Neural cell (in vitro differentiated cells): ENCODE measurements around the gene MBD2. TPM values are rescaled to one million over a fixed set of nuclear protein-coding genes. Genes with fewer than 3 reads are reported as not detected.

Experiments used
- H2AFZ ChIP-seq: fragments of 200-600, 300-800 bp; sonication (generic), shearing (Covaris generic); 2 replicates; pipeline ENCODE4 v1.6.0; 2014; ENCODE audit warnings: low read depth, mild to moderate bottlenecking, antibody characterized with exemption, low read length, moderate library complexity
- H3F3A ChIP-seq: fragments of 200-600 bp; shearing (Covaris generic); 2 replicates; pipeline ENCODE4 v1.6.1; 2016; ENCODE audit warnings: mild to moderate bottlenecking, moderate library complexity, mixed read lengths, antibody characterized with exemption, low read length; ENCODE audit not compliant: insufficient read depth, poor library complexity, severe bottlenecking
- H3K27ac ChIP-seq: fragments of 200-600, 300-800 bp; sonication (generic), shearing (Covaris generic); 2 replicates; pipeline ENCODE4 v1.5.1; 2014; ENCODE audit warnings: mild to moderate bottlenecking, low read length, moderate library complexity
- H3K27me3 ChIP-seq: fragments of 300-800, 200-600 bp; sonication (generic), shearing (Covaris generic); 2 replicates; pipeline ENCODE4 v1.6.0; 2014; ENCODE audit warnings: mild to moderate bottlenecking, low read depth, low read length, moderate library complexity; ENCODE audit not compliant: insufficient read depth
- H3K36me3 ChIP-seq: fragments of 300-800, 200-600 bp; sonication (generic), shearing (Covaris generic); 2 replicates; pipeline ENCODE4 v1.5.1; 2014; ENCODE audit warnings: mild to moderate bottlenecking, antibody characterized with exemption, low read length, moderate library complexity; ENCODE audit not compliant: insufficient read depth
- H3K4me2 ChIP-seq: fragments of 300-800, 200-600 bp; sonication (generic), shearing (Covaris generic); 2 replicates; pipeline ENCODE4 v1.6.0; 2014; ENCODE audit warnings: mild to moderate bottlenecking, low read length
- H3K4me3 ChIP-seq: fragments of 300-800, 200-600 bp; sonication (generic), shearing (Covaris generic); 2 replicates; pipeline ENCODE4 v1.5.1; 2014; ENCODE audit warnings: mild to moderate bottlenecking, low read length, moderate library complexity
- H3K79me2 ChIP-seq: fragments of 200-600 bp; shearing (Covaris generic); replicated peaks from 2 replicates; pipeline ENCODE4 v1.6.0; 2014; ENCODE audit warnings: mild to moderate bottlenecking, low read length, moderate library complexity; ENCODE audit not compliant: insufficient read depth
- H3K9ac ChIP-seq: fragments of 300-800, 200-600 bp; sonication (generic), shearing (Covaris generic); 2 replicates; pipeline ENCODE4 v1.6.1; 2016; ENCODE audit warnings: mild to moderate bottlenecking, low read length, mixed read lengths
- H3K9me2 ChIP-seq: fragments of 200-600 bp; shearing (Covaris generic); 2 replicates; pipeline ENCODE4 v1.6.1; 2016; ENCODE audit warnings: mild to moderate bottlenecking, low read length, mixed read lengths; ENCODE audit not compliant: insufficient read depth
- H3K9me3 ChIP-seq: fragments of 200-600, 300-800 bp; sonication (generic), shearing (Covaris generic); 2 replicates; pipeline ENCODE4 v1.6.1; 2016; ENCODE audit warnings: mild to moderate bottlenecking, mixed run types, low read length, moderate library complexity, mixed read lengths
- H4K20me1 ChIP-seq: fragments of 200-600 bp; shearing (Covaris generic); 2 replicates; pipeline ENCODE4 v1.6.1; 2016; ENCODE audit warnings: mild to moderate bottlenecking, mixed run types; ENCODE audit not compliant: insufficient read depth
- EP300 ChIP-seq: fragments of 450-650 bp; conservative IDR thresholded peaks from 2 replicates; pipeline ENCODE4 v1.6.1; 2014; ENCODE audit warnings: antibody characterized with exemption, mild to moderate bottlenecking, moderate library complexity; ENCODE audit not compliant: poor library complexity, severe bottlenecking
- EZH2 ChIP-seq: fragments of 200-600, 300-800 bp; shearing (Covaris generic), sonication (generic); IDR thresholded peaks from 2 replicates; pipeline ENCODE4 v1.6.1; 2014; ENCODE audit warnings: antibody characterized with exemption, low read length, borderline replicate concordance, mild to moderate bottlenecking; ENCODE audit not compliant: insufficient read depth, poor library complexity, severe bottlenecking
- MXI1 ChIP-seq: fragments of 450-650 bp; conservative IDR thresholded peaks from 2 replicates; pipeline ENCODE4 v1.6.1; 2014; ENCODE audit warnings: antibody characterized with exemption, mild to moderate bottlenecking; ENCODE audit not compliant: poor library complexity, severe bottlenecking
- POLR2AphosphoS5 ChIP-seq: IDR thresholded peaks from 2 replicates; pipeline ENCODE4 v1.6.1; 2012
- RAD21 ChIP-seq: fragments of 450-650 bp; conservative IDR thresholded peaks from 2 replicates; pipeline ENCODE4 v1.6.1; 2014; ENCODE audit warnings: antibody characterized with exemption, mild to moderate bottlenecking, moderate library complexity
- SMC3 ChIP-seq: fragments of 450-650 bp; conservative IDR thresholded peaks from 2 replicates; pipeline ENCODE4 v1.6.1; 2014; ENCODE audit warnings: antibody characterized with exemption, mild to moderate bottlenecking, moderate library complexity; ENCODE audit not compliant: poor library complexity
- TAF1 ChIP-seq: IDR thresholded peaks from 2 replicates; pipeline ENCODE4 v1.6.1; 2012; ENCODE audit warnings: low read depth
- polyA plus RNA-seq: library from polyadenylated mRNA; depleted of rRNA; stranded (reverse); fragments of >200 nt; gene quantifications from 2 replicates; pipeline ENCODE4 v1.2.3, GENCODE V29; 2014
- TF ChIP-seq, protein P1 (sequence below): IDR thresholded peaks from 2 replicates; pipeline ENCODE4 v1.6.1; 2012; ENCODE audit warnings: borderline replicate concordance
- TF ChIP-seq, protein P2 (sequence below): fragments of 450-650 bp; IDR thresholded peaks from 2 replicates; pipeline ENCODE4 v1.5.1; 2014; ENCODE audit warnings: antibody characterized with exemption, mild to moderate bottlenecking, moderate library complexity; ENCODE audit not compliant: poor library complexity, severe bottlenecking

Gene MBD2
- polyA plus RNA-seq, 1 donor from 2014 or later: 16.4 TPM

DNA sequence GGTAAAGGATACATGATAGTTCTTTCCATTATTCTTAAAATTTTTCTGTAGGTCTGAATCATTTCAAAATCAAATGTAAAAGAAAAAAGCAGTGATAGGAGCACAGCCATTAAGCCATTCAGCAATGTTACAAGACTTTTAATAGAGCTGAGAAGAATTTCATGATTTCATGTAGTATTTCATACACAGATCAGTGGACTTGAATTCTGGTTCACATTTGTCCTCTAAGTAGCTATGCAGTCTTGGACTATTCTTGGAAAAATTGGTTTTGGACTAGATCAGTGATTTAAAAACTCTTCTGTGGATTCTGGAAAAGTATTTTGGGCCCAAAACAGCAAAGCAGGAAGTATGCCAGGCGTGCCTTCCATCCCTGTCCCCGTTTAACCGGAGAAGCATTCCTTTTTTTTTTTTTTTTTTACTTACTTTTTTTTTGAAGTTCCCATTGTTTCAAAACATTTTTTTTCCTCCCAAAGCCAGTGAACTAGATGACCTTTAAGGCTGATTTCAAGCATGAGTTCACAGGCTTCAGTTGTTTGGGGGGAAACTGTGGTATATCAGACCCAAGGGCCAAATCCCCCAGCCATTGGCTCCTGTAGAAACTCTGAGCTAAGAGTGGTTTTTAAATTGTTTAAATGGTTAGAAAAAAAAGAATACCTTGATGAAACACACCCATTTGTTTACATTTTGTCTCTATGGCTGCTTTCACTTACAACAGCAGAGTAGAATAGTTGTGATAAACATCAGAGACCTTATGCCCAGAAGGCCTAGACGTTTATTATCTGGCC lies 27.3 kb upstream of the MBD2 start:
- Histone ChIP-seq H3K36me3 (no peaks in the 10 kb centered on the region), H3K27ac (no peak overlapping the region), H3K9me3 (no peaks in the 10 kb centered on the region), H3K9ac (no peak overlapping the region), H3K79me2 (no peaks in the 10 kb centered on the region), H2AFZ (no peak overlapping the region), H3K27me3 (no peaks in the 10 kb centered on the region), H3K4me2 (no peak overlapping the region), H3K4me3 (no peak overlapping the region), H3K9me2 (no peaks in the 10 kb centered on the region), H3F3A (no peaks in the 10 kb centered on the region), H4K20me1 (no peaks in the 10 kb centered on the region)
- TF ChIP-seq SMC3 (no peak), MXI1 (no peak), POLR2AphosphoS5 (no peak), TAF1 (no peak)
- TF ChIP-seq, protein P1, sequence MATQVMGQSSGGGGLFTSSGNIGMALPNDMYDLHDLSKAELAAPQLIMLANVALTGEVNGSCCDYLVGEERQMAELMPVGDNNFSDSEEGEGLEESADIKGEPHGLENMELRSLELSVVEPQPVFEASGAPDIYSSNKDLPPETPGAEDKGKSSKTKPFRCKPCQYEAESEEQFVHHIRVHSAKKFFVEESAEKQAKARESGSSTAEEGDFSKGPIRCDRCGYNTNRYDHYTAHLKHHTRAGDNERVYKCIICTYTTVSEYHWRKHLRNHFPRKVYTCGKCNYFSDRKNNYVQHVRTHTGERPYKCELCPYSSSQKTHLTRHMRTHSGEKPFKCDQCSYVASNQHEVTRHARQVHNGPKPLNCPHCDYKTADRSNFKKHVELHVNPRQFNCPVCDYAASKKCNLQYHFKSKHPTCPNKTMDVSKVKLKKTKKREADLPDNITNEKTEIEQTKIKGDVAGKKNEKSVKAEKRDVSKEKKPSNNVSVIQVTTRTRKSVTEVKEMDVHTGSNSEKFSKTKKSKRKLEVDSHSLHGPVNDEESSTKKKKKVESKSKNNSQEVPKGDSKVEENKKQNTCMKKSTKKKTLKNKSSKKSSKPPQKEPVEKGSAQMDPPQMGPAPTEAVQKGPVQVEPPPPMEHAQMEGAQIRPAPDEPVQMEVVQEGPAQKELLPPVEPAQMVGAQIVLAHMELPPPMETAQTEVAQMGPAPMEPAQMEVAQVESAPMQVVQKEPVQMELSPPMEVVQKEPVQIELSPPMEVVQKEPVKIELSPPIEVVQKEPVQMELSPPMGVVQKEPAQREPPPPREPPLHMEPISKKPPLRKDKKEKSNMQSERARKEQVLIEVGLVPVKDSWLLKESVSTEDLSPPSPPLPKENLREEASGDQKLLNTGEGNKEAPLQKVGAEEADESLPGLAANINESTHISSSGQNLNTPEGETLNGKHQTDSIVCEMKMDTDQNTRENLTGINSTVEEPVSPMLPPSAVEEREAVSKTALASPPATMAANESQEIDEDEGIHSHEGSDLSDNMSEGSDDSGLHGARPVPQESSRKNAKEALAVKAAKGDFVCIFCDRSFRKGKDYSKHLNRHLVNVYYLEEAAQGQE: no peak

DNA sequence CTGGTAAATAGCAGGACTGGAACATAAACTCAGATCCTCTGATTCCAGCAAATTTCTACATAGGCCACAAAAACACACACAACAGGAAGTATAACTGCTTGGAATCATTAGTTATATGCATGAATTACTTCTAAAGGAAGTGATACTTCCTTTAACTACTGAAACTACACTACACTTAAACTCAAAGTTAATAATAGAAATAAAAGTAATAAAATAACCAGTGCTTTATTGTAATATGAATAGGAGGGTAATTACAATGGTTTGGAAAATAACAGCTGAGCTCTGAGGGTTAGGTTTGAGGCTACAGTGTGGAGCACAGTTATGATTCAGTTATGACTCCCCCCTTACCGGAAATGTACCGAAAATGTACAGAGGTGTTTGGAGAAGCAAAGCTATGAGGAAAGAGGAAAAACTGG lies 26.4 kb upstream of the MBD2 start:
- H3K27ac ChIP-seq: no peak overlapping the region
- no peaks in the 10 kb centered on the region for H3K9me2 ChIP-seq
- H3K9ac ChIP-seq: no peak overlapping the region
- TF ChIP-seq, protein P2, sequence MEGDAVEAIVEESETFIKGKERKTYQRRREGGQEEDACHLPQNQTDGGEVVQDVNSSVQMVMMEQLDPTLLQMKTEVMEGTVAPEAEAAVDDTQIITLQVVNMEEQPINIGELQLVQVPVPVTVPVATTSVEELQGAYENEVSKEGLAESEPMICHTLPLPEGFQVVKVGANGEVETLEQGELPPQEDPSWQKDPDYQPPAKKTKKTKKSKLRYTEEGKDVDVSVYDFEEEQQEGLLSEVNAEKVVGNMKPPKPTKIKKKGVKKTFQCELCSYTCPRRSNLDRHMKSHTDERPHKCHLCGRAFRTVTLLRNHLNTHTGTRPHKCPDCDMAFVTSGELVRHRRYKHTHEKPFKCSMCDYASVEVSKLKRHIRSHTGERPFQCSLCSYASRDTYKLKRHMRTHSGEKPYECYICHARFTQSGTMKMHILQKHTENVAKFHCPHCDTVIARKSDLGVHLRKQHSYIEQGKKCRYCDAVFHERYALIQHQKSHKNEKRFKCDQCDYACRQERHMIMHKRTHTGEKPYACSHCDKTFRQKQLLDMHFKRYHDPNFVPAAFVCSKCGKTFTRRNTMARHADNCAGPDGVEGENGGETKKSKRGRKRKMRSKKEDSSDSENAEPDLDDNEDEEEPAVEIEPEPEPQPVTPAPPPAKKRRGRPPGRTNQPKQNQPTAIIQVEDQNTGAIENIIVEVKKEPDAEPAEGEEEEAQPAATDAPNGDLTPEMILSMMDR: no peak
- TF ChIP-seq EP300: no peak
- no peak for TF ChIP-seq TAF1
- TF ChIP-seq SMC3: no peak
- TF ChIP-seq EZH2: no peak
- TF ChIP-seq MXI1: no peak
- TF ChIP-seq POLR2AphosphoS5: no peak
- TF ChIP-seq, protein P1: no peak
- TF ChIP-seq RAD21: no peak
- H3K4me2 ChIP-seq: no peak overlapping the region
- H3F3A ChIP-seq: no peaks in the 10 kb centered on the region
- no peak overlapping the region for H3K4me3 ChIP-seq
- H4K20me1 ChIP-seq: no peaks in the 10 kb centered on the region
- H3K27me3 ChIP-seq: no peaks in the 10 kb centered on the region
- H3K36me3 ChIP-seq: no peaks in the 10 kb centered on the region
- no peaks in the 10 kb centered on the region for H3K79me2 ChIP-seq
- H2AFZ ChIP-seq: no peak overlapping the region
- H3K9me3 ChIP-seq: no peaks in the 10 kb centered on the region
